Measurements from ENCODE around the gene RBBP4. TPM values are rescaled to one million over a fixed set of nuclear protein-coding genes. Genes with fewer than 3 reads are reported as not detected.

The RBBP4 gene
- total RNA-seq, 1 experiment from 2014 or later, result 242 TPM

- intact Hi-C loops (cut with micrococcal nuclease; ENCODE audit: unreplicated experiment), result no loop called here
- Mint-ChIP-seq H3K27ac (ENCODE audit: unreplicated experiment) (peak overlapping the region; percentile 19), H3K4me3 (ENCODE audit: low read depth, unreplicated experiment) (no peak overlapping the region), H3K36me3 (ENCODE audit: insufficient read depth, unreplicated experiment) (no peaks in the 10 kb centered on the region), H3K4me1 (ENCODE audit: low read depth, unreplicated experiment) (peaks cover 13% of the 10 kb centered on the region), H3K9me3 (ENCODE audit: low read depth, unreplicated experiment) (peaks cover 3% of the 10 kb centered on the region), H3K27me3 (ENCODE audit: unreplicated experiment) (no peaks in the 10 kb centered on the region)
- CTCF ChIA-PET, result no interaction called here
- TF ChIP-seq CTCF (IDR thresholded peaks at IDR 0.05; ENCODE audit: unreplicated experiment), result no peak
- no TSS peak for BruUV-seq (replicated peaks)
- no peak for DNase-seq
These were observed 74.6 kb downstream of the RBBP4 start for GRCh38 chr1:32725615-32725982.

- no TSS peak for BruUV-seq (replicated peaks)
- no peaks in the 10 kb centered on the region for H3K36me3 Mint-ChIP-seq (ENCODE audit: insufficient read depth, unreplicated experiment)
- intact Hi-C loops (cut with micrococcal nuclease; ENCODE audit: unreplicated experiment), result no loop called here
- no peaks in the 10 kb centered on the region for H3K9me3 Mint-ChIP-seq (ENCODE audit: low read depth, unreplicated experiment)
- peaks cover 13% of the 10 kb centered on the region for H3K4me1 Mint-ChIP-seq (ENCODE audit: low read depth, unreplicated experiment)
- no peaks in the 10 kb centered on the region for H3K27me3 Mint-ChIP-seq (ENCODE audit: unreplicated experiment)
- CTCF ChIA-PET, result no interaction called here
- DNase-seq, result no peak
- no peak overlapping the region for H3K27ac Mint-ChIP-seq (ENCODE audit: unreplicated experiment)
- TF ChIP-seq CTCF (IDR thresholded peaks at IDR 0.05; ENCODE audit: unreplicated experiment), result no peak
- H3K4me3 Mint-ChIP-seq (ENCODE audit: low read depth, unreplicated experiment), result no peak overlapping the region
These were observed 76.9 kb downstream of the RBBP4 start for GRCh38 chr1:32727876-32728275.

- no peak for DNase-seq
- TF ChIP-seq CTCF (IDR thresholded peaks at IDR 0.05; ENCODE audit: unreplicated experiment), result no peak
- BruUV-seq (replicated peaks), result no TSS peak
- no peaks in the 10 kb centered on the region for H3K9me3 Mint-ChIP-seq (ENCODE audit: low read depth, unreplicated experiment)
- no peak overlapping the region for H3K27ac Mint-ChIP-seq (ENCODE audit: unreplicated experiment)
- H3K4me3 Mint-ChIP-seq (ENCODE audit: low read depth, unreplicated experiment), result no peak overlapping the region
- no peaks in the 10 kb centered on the region for H3K36me3 Mint-ChIP-seq (ENCODE audit: insufficient read depth, unreplicated experiment)
- H3K4me1 Mint-ChIP-seq (ENCODE audit: low read depth, unreplicated experiment), result peaks cover 13% of the 10 kb centered on the region
- intact Hi-C loops (cut with micrococcal nuclease; ENCODE audit: unreplicated experiment), result no loop called here
- no peaks in the 10 kb centered on the region for H3K27me3 Mint-ChIP-seq (ENCODE audit: unreplicated experiment)
- CTCF ChIA-PET, result no interaction called here
These were observed 77.5 kb downstream of the RBBP4 start for GRCh38 chr1:32728413-32729077.

GRCh38 chr1:32729254-32730046 lies 78.4 kb downstream of the RBBP4 start:
- H3K4me1 Mint-ChIP-seq (ENCODE audit: low read depth, unreplicated experiment), result peaks cover 13% of the 10 kb centered on the region
- H3K4me3 Mint-ChIP-seq (ENCODE audit: low read depth, unreplicated experiment), result no peak overlapping the region
- H3K27me3 Mint-ChIP-seq (ENCODE audit: unreplicated experiment), result no peaks in the 10 kb centered on the region
- intact Hi-C loops (cut with micrococcal nuclease; ENCODE audit: unreplicated experiment), result no loop called here
- no TSS peak for BruUV-seq (replicated peaks)
- H3K27ac Mint-ChIP-seq (ENCODE audit: unreplicated experiment), result no peak overlapping the region
- DNase-seq, result no peak
- H3K9me3 Mint-ChIP-seq (ENCODE audit: low read depth, unreplicated experiment), result no peaks in the 10 kb centered on the region
- no peak for TF ChIP-seq CTCF (IDR thresholded peaks at IDR 0.05; ENCODE audit: unreplicated experiment)
- no peaks in the 10 kb centered on the region for H3K36me3 Mint-ChIP-seq (ENCODE audit: insufficient read depth, unreplicated experiment)
- CTCF ChIA-PET, result interaction anchor here (1.4 kb wide), 1 partner anchor 17 kb away, joined by 15 read pairs; no protein-coding TSS in a partner anchor
